Smooth muscle cell (in vitro differentiated cells): ENCODE data around the gene DUSP5. TPM values are rescaled to one million over a fixed set of nuclear protein-coding genes. Genes with fewer than 3 reads are reported as not detected.

Experiments used
- DNase-seq: peaks from one replicate; lab custom pipeline; 2025; ENCODE audit not compliant: unreplicated experiment; lab: John Stamatoyannopoulos, UW
- H2AFZ ChIP-seq: fragments of 200-600 bp; sonication (generic); 2 replicates; pipeline ENCODE4 v1.6.0; 2016; ENCODE audit warnings: antibody characterized with exemption, low read depth, mild to moderate bottlenecking
- H3F3A ChIP-seq: fragments of 200-600 bp; sonication (generic); 2 replicates; pipeline ENCODE4 v1.6.0; 2017; ENCODE audit warnings: antibody characterized with exemption, low read depth
- H3K27ac ChIP-seq: fragments of 200-600 bp; sonication (generic); 2 replicates; pipeline ENCODE4 v1.5.1; 2016; ENCODE audit warnings: low read depth, mild to moderate bottlenecking
- H3K27me3 ChIP-seq: fragments of 200-600 bp; sonication (generic); 2 replicates; pipeline ENCODE4 v1.6.1; 2016; ENCODE audit warnings: low read depth, mild to moderate bottlenecking
- H3K36me3 ChIP-seq: fragments of 200-600 bp; sonication (generic); 2 replicates; pipeline ENCODE4 v1.5.1; 2016; ENCODE audit warnings: low read depth
- H3K4me1 ChIP-seq: fragments of 200-600 bp; sonication (generic); 2 replicates; pipeline ENCODE4 v1.5.1; 2016; ENCODE audit warnings: low read depth
- H3K4me2 ChIP-seq: fragments of 200-600 bp; sonication (generic); 2 replicates; pipeline ENCODE4 v1.6.0; 2016; ENCODE audit warnings: mild to moderate bottlenecking
- H3K4me3 ChIP-seq: fragments of 200-600 bp; sonication (generic); 2 replicates; pipeline ENCODE4 v1.5.1; 2016; ENCODE audit warnings: mild to moderate bottlenecking
- H3K79me2 ChIP-seq: fragments of 200-600 bp; sonication (generic); 2 replicates; pipeline ENCODE4 v1.6.0; 2016; ENCODE audit warnings: low read depth, mild to moderate bottlenecking
- H3K9ac ChIP-seq: fragments of 200-600 bp; sonication (generic); 2 replicates; pipeline ENCODE4 v1.6.0; 2016; ENCODE audit warnings: low read depth
- H3K9me3 ChIP-seq: fragments of 200-600 bp; sonication (generic); replicated peaks from 2 replicates; pipeline ENCODE4 v1.5.1; 2016; ENCODE audit warnings: low read depth
- H4K20me1 ChIP-seq: fragments of 200-600 bp; sonication (generic); 2 replicates; pipeline ENCODE4 v1.6.0; 2016; ENCODE audit warnings: low read depth
- CTCF ChIP-seq: fragments of 200-600 bp; sonication (generic); IDR thresholded peaks from 2 replicates; pipeline ENCODE4 v1.5.1; 2017; ENCODE audit warnings: borderline replicate concordance, mild to moderate bottlenecking, antibody characterized with exemption; ENCODE audit not compliant: insufficient read depth, poor library complexity, severe bottlenecking
- WGBS: methylation state at CpG from one replicate; pipeline ENCODE4 v1.1.7; 2016; ENCODE audit warnings: low lambda C conversion rate; 5-methylcytosine and 5-hydroxymethylcytosine counted together
- polyA plus RNA-seq: library from polyadenylated mRNA; unstranded; fragments of >200 nt; fragmentation: Nextera tagmentation; extraction: Ambion mirVana; gene quantifications from 2 replicates; pipeline ENCODE4 v1.2.1, GENCODE V29; 2016
- total RNA-seq: library from RNA; depleted of rRNA; stranded (reverse); fragments of >200 nt; gene quantifications from 2 replicates; pipeline ENCODE4 v1.2.3, GENCODE V29; 2014

The DUSP5 gene
- total and polyA plus RNA-seq, 2 experiments from 2014 or later, result 13.6 to 23.6 TPM

DNA sequence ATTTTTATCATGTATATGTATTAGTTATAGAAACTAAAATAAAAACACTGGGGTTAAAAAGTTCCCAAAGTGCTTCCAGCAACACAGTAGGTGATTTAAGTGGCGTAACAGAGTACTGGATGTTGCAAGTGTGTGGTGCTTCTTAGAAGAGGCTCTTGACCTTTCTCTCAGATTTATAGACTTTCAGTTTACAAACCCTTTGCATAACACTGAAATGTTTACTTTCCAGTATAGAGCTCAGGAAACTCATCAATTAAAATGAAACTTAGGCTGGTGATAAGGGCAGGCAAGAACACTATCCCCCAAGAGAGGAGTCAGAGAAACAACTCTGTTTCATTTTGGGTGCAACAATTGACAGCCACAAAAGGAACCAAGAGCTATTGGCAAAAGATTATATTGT is 42.3 kb downstream of the DUSP5 start:
- Histone ChIP-seq H2AFZ (no peak overlapping the region), H3F3A (peaks cover under 1% of the 10 kb centered on the region), H3K4me3 (no peak overlapping the region), H3K9me3 (no peaks in the 10 kb centered on the region), H3K27ac (no peak overlapping the region), H3K4me2 (no peak overlapping the region), H3K79me2 (no peaks in the 10 kb centered on the region), H3K27me3 (no peaks in the 10 kb centered on the region), H4K20me1 (peaks cover 3% of the 10 kb centered on the region), H3K9ac (no peak overlapping the region), H3K36me3 (no peaks in the 10 kb centered on the region), H3K4me1 (no peaks in the 10 kb centered on the region)
- TF ChIP-seq CTCF, result no peak
- no peak for DNase-seq
- WGBS, result 32% methylated on average over 1 of the region's 1 CpG

- peaks cover 8% of the 10 kb centered on the region for H4K20me1 ChIP-seq
- no peaks in the 10 kb centered on the region for H3K9me3 ChIP-seq
- H3K9ac ChIP-seq, result no peak overlapping the region
- peak overlapping the region; percentile 45 for H3K27ac ChIP-seq
- peaks cover 14% of the 10 kb centered on the region for H3F3A ChIP-seq
- no peaks in the 10 kb centered on the region for H3K4me1 ChIP-seq
- H3K4me3 ChIP-seq, result no peak overlapping the region
- TF ChIP-seq CTCF, result no peak
- no peak for DNase-seq
- H3K79me2 ChIP-seq, result no peaks in the 10 kb centered on the region
- H2AFZ ChIP-seq, result no peak overlapping the region
- H3K27me3 ChIP-seq, result peaks cover 18% of the 10 kb centered on the region
- H3K36me3 ChIP-seq, result no peaks in the 10 kb centered on the region
- H3K4me2 ChIP-seq, result no peak overlapping the region
These were observed 47.3 kb downstream of the DUSP5 start for GRCh38 chr10:110544958-110545537.

DNA sequence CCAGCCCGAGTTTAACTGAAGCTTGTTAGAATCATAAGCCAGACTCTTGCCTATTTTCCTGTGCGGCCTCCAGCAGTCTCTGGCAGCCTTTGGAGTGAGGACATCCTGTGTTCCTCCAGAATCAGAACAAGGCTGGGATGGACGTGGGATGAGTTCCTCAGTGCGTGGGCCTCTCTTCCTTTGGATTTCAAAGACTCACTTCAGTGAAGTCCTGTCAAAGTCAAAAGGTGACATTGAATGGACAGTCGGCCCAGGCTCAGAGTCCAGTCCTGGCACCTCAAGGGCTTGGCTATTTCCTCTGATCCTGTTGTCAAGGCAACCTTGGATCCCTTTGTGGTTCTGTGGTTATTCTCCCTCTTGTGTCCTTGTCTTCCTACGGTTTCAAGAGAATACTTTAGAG is 48.4 kb downstream of the DUSP5 start:
- peaks cover 27% of the 10 kb centered on the region for H3K27me3 ChIP-seq
- no peak overlapping the region for H3K9ac ChIP-seq
- no peak for DNase-seq
- H3F3A ChIP-seq, result peaks cover 14% of the 10 kb centered on the region
- peak overlapping the region; percentile 45 for H3K27ac ChIP-seq
- no peaks in the 10 kb centered on the region for H3K9me3 ChIP-seq
- no peaks in the 10 kb centered on the region for H3K4me1 ChIP-seq
- H3K36me3 ChIP-seq, result no peaks in the 10 kb centered on the region
- H3K4me2 ChIP-seq, result no peak overlapping the region
- WGBS, result 57% methylated on average over 6 of the region's 6 CpGs
- no peak for TF ChIP-seq CTCF
- H4K20me1 ChIP-seq, result peaks cover 8% of the 10 kb centered on the region
- H2AFZ ChIP-seq, result no peak overlapping the region
- no peak overlapping the region for H3K4me3 ChIP-seq
- H3K79me2 ChIP-seq, result no peaks in the 10 kb centered on the region

DNA sequence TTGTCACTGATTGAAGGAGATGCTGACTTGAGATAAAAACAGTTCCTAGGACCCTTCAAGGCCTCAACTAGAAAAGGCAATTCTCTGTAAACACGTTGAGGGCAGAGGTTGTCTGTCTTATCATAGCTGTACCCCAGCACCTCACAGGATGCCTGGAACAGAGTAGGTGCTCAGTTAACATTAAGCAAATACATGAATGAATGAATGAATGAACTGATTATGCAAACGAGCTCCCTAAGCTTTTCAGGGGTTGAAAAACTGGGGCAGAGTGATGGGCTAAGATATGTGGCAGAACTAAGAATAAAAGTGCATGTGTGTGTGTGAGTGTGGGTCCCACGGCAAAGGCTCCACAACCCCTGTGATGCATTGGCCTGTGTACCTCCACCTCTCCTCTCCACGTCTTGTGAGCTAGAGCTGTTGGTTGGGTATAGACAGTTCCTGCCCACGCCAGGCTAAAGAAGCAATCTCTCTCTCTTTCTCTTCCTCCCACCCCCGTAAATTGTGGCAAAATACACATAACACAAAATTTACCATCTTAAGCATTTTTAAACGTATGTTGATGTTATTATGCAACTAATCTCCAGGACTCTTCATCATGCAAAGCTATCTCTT is 48.9 kb downstream of the DUSP5 start:
- Histone ChIP-seq H3K79me2 (no peaks in the 10 kb centered on the region), H2AFZ (no peak overlapping the region), H3F3A (peaks cover 14% of the 10 kb centered on the region), H4K20me1 (peaks cover 8% of the 10 kb centered on the region), H3K9ac (no peak overlapping the region), H3K9me3 (no peaks in the 10 kb centered on the region), H3K36me3 (no peaks in the 10 kb centered on the region), H3K27ac (no peak overlapping the region), H3K27me3 (peaks cover 33% of the 10 kb centered on the region), H3K4me1 (no peaks in the 10 kb centered on the region), H3K4me3 (no peak overlapping the region), H3K4me2 (no peak overlapping the region)
- 69% methylated on average over 7 of the region's 7 CpGs for WGBS
- TF ChIP-seq CTCF, result no peak
- DNase-seq, result no peak
